ENCODE results near the gene LFNG. TPM values are rescaled to one million over a fixed set of nuclear protein-coding genes. Genes with fewer than 3 reads are reported as not detected.
"Not testable (repeated sequence)": the region's sequence is repeated elsewhere in the genome, so short reads cannot be mapped to it uniquely, and the experiment has no call there.

Gene LFNG
- polyA plus RNA-seq, 12 donors: 11.6 to 27.9 (median 18.4) TPM; not detected in 1

- no peak for DNase-seq
Measured at GRCh38 chr7:2542916-2543871, 23.6 kb downstream of the LFNG start.

DNA sequence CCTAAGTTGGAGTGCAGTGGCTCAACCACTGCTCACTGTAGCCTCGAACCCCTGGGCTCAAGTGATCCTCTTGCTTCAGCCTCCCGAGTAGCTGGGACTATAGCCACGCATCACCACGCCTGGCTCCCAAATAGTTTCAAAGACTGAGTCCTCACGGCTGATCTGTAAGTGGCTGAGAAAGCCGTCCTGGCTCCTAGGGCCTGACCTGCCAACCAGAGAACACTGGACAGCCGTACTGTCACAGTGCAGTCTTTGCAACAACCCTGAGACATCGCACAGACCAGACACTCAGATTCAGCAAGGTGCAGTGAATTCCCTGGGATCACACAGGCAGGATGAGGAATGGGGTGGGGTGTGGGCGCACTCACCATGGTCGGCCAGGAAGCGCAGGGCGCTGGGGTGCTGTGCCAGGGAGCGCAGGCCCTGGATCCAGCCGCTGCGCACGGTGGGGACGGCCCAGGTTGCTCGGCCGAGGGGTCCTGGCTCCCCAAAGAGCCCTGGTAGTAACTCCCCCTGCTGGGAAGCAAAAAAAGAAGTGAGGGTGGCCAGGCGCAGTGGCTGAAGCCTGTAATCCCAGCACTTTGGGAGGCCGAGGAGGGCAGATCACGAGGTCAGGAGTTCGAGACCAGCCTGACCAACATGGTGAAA, 25.1 kb downstream of the LFNG start:
- DNase-seq: no peak

DNA sequence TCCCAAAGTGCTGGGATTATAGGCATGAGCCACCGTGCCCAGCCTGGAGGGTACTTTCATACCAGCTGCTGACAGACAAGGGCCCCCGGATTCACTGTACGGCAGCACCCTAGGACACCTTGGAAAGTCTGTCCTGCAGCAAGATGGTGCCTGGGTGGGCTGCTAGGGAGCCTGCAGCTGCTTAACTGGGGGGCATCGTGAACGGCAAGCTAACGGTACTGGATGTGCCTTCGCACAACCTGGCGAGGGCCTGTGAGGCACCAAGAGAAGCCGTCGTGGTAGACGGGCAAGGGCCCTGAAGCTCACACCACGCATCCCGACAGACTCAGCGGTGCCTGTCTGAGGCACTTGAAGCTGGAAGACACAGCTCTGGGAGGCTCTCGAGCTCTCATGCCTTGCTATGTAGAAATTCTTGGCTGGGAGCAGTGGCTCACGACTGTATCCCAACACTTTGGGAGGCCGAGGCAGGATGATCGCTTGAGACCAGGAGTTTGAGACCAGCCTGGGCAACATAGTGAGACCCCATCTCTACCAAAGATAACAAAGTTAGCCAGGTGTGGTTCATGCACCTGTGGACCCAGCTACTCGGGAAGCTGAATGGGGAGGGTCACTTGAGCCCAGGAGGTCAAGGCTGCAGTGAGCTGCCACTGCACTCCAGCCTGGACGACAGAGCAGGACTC, 26.3 kb downstream of the LFNG start:
- DNase-seq: no peak

- DNase-seq: no peak
Measured at GRCh38 chr7:2546776-2547586, 27.4 kb downstream of the LFNG start.

- DNase-seq: no peak
Measured at GRCh38 chr7:2551418-2551817, 31.8 kb downstream of the LFNG start.

DNA sequence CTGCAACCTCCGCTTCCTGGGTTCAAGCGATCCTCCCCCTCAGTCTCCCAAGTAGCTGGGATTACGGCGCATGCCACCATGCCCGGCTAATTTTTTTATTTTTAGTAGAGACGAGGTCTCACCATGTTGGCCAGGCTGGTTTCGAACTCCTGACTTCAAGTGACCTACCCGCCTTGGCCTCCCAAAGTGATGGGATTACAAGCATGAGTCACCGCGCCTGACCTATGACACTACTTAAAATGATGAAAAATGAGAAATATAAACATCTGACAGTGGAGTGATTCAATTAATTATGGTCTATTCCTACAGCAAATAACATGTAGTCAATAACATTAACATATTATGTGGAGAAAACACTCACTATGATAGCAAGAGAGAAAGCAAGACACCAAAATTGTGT, 33.5 kb downstream of the LFNG start:
- DNase-seq: no peak

- no peak for DNase-seq
Measured at GRCh38 chr7:2553831-2554581, 34.4 kb downstream of the LFNG start.

DNA sequence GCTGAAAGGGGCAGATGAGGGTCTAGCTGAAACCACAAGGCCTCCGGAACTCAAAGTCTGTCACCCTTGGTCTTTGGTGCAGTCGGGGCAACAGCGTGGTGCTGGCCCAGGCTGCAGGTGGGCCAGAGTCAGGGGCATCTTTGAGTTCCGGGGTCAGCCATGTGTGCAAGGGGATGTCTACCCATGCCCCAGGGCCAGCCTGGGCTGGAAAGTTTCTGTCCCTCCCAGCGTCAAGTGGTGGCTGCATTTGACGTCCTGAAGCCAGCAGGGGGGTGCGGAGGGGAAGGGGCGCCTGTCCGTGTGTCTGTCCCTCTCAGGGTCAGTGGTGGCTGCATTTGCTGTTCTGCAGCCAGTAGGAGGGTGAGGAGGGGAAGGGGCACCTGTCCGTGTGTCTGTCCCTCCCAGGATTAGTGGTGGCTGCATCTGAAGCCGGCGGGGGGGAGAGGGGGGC, 35.1 kb downstream of the LFNG start:
- no peak for DNase-seq

GRCh38 chr7:2555121-2556052, 35.8 kb downstream of the LFNG start, which contains the start of gene BRAT1:
Gene BRAT1 (minus strand): TSS chr7:2555524. CDS start chr7:2554431, 1,093 bp downstream.
- DNase-seq: peak; percentile 94

- DNase-seq: peak; percentile 89
Measured at GRCh38 chr7:2558629-2559282, 39.2 kb downstream of the LFNG start, which contains the start of gene IQCE. Gene IQCE (plus strand): TSS chr7:2558979. CDS start chr7:2559182, 203 bp downstream.

- DNase-seq: no peak
Measured at GRCh38 chr7:2559283-2559950, 39.8 kb downstream of the LFNG start.

- DNase-seq: not testable (repeated sequence)
Measured at GRCh38 chr7:2563955-2564354, 44.4 kb downstream of the LFNG start.

DNA sequence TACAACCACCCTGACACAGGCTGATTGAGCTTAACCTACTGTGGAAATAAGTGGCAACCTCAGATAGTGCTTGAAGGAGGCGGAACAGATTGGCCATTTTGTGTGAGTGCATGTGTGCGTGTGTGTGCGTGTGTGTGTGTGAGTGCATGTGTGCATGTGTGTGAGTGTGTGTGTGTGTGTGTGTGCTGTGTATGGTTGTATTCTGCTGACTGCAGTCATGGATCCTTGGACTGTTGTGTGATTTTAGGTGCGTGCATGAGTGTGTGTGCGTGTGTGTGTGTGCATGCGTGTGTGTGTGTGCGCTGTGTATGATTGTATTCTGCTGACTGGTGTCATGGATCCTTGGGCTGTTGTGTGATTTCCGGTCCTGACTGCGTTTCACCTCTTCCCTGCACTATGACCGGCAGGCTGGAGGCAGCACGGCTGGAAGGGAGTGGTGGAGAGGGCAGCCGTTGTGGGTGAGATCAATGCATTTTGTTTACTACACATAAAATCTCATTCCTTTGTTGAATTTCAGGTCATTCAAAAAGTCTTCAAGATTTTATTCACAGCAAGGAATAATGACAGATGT, 45.5 kb downstream of the LFNG start:
- no peak for DNase-seq

GRCh38 chr7:2566348-2566889, 46.8 kb downstream of the LFNG start:
- no peak for DNase-seq

- peak; percentile 52 for DNase-seq
Measured at GRCh38 chr7:2566890-2567678, 47.5 kb downstream of the LFNG start.

GRCh38 chr7:2567679-2568278, 48.2 kb downstream of the LFNG start:
- DNase-seq: peak; percentile 56

Data from muscle of arm (tissue), 12 donors.